ENCODE results near the gene RNF114.

GRCh38 chr20:49986049-49986448 lies 49.9 kb downstream of the RNF114 start:
- TF ChIP-seq CTCF (IDR thresholded peaks at IDR 0.05) (no peak), POLR2A (IDR thresholded peaks at IDR 0.05; ENCODE audit: low read depth) (no peak), POLR2AphosphoS5 (IDR thresholded peaks at IDR 0.05) (no peak)
